HEK293 (cell line): ENCODE measurements around the gene CD2AP.

Experiments used
- CTCF ChIA-PET: fragments of 350-600 bp; formaldehyde crosslinking; extraction: SDS; loops from one replicate; lab custom pipeline; 2021; ENCODE audit warnings: antibody characterized with exemption; lab: Yijun Ruan, JAX
- POLR2A ChIA-PET: fragments of 300-600 bp; formaldehyde crosslinking; extraction: SDS; loops from one replicate; lab custom pipeline; 2020; ENCODE audit warnings: antibody characterized with exemption, inconsistent platforms; lab: Yijun Ruan, JAX
- H3K27ac ChIP-seq: fragments of 200-500 bp; sonication (Bioruptor generic); 2 replicates; pipeline ENCODE4 v1.5.1; 2014; ENCODE audit warnings: low read depth, low read length, control low read depth, inconsistent platforms; ENCODE audit errors: extremely low read depth
- H3K36me3 ChIP-seq, 2 experiments: fragments of 200-500 bp in 1 of 2; sonication (Bioruptor generic) in 1 of 2; 1 replicate in 1 of 2; 2 replicates in 1 of 2; pipeline ENCODE4 v1.5.1; 2014 to 2017; ENCODE audit warnings: inconsistent platforms in 2 of 2, low read length in 2 of 2; ENCODE audit not compliant: control insufficient read depth in 2 of 2, insufficient read depth in 1 of 2
- H3K4me1 ChIP-seq: fragments of 200-500 bp; sonication (Bioruptor generic); 2 replicates; pipeline ENCODE4 v1.5.1; 2014; ENCODE audit warnings: mild to moderate bottlenecking, low read length, inconsistent platforms; ENCODE audit not compliant: control insufficient read depth, insufficient read depth
- H3K4me3 ChIP-seq: 2 replicates; pipeline ENCODE4 v1.5.1; 2011; ENCODE audit warnings: low read depth, mild to moderate bottlenecking, control low read depth, low read length, moderate library complexity
- H3K9me3 ChIP-seq: fragments of 200-500 bp; sonication (Bioruptor generic); 2 replicates; pipeline ENCODE4 v1.5.1; 2014; ENCODE audit warnings: low read depth, low read length, inconsistent platforms; ENCODE audit not compliant: control insufficient read depth, insufficient read depth
- KLF7 ChIP-seq: fragments of 450-650 bp; formaldehyde crosslinking; IDR thresholded peaks from 2 replicates; pipeline ENCODE4 v1.5.1; 2016; ENCODE audit warnings: missing biosample characterization, missing genetic modification characterization, borderline replicate concordance
- SETDB1 ChIP-seq: IDR thresholded peaks from one replicate; pipeline ENCODE4 v1.6.1; 2017; ENCODE audit warnings: mild to moderate bottlenecking, low read length, moderate library complexity, mixed read lengths; ENCODE audit not compliant: insufficient read length
- TCF7L2 ChIP-seq: IDR thresholded peaks from 2 replicates; pipeline ENCODE4 v1.6.1; 2011; ENCODE audit warnings: low read depth, mild to moderate bottlenecking, inconsistent platforms, low read length, moderate library complexity, borderline replicate concordance
- ZFHX2 ChIP-seq: fragments of 450-650 bp; formaldehyde crosslinking; conservative IDR thresholded peaks from 2 replicates; pipeline ENCODE4 v1.5.1; 2016; ENCODE audit warnings: missing biosample characterization, missing genetic modification characterization
- ZNF10 ChIP-seq: fragments of 450-650 bp; formaldehyde crosslinking; IDR thresholded peaks from 2 replicates; pipeline ENCODE4 v1.5.1; 2017; ENCODE audit warnings: missing biosample characterization, missing genetic modification characterization
- ZNF16 ChIP-seq: fragments of 450-650 bp; formaldehyde crosslinking; IDR thresholded peaks from 2 replicates; pipeline ENCODE4 v1.5.1; 2016; ENCODE audit warnings: low read depth, missing biosample characterization, missing genetic modification characterization
- ZNF362 ChIP-seq: fragments of 450-650 bp; formaldehyde crosslinking; IDR thresholded peaks from 2 replicates; pipeline ENCODE4 v1.5.1; 2016; ENCODE audit warnings: missing biosample characterization, missing genetic modification characterization
- ZNF394 ChIP-seq: fragments of 450-650 bp; formaldehyde crosslinking; IDR thresholded peaks from 2 replicates; pipeline ENCODE4 v1.5.1; 2016; ENCODE audit warnings: missing biosample characterization, missing genetic modification characterization, mild to moderate bottlenecking, moderate library complexity, borderline replicate concordance
- ZNF416 ChIP-seq: fragments of 450-650 bp; formaldehyde crosslinking; IDR thresholded peaks from 2 replicates; pipeline ENCODE4 v1.5.1; 2016; ENCODE audit warnings: missing biosample characterization, missing genetic modification characterization
- ZNF549 ChIP-seq: fragments of 450-650 bp; IDR thresholded peaks from 2 replicates; pipeline ENCODE4 v1.5.1; 2018; ENCODE audit warnings: missing biosample characterization, missing genetic modification characterization, mild to moderate bottlenecking, inconsistent platforms, moderate library complexity
- ZNF580 ChIP-seq: fragments of 450-650 bp; formaldehyde crosslinking; IDR thresholded peaks from 2 replicates; pipeline ENCODE4 v1.5.1; 2016; ENCODE audit warnings: missing biosample characterization, missing genetic modification characterization
- ZNF610 ChIP-seq: fragments of 450-650 bp; formaldehyde crosslinking; IDR thresholded peaks from 2 replicates; pipeline ENCODE4 v1.5.1; 2016; ENCODE audit warnings: missing biosample characterization, missing genetic modification characterization, borderline replicate concordance
- ZNF654 ChIP-seq: fragments of 450-650 bp; formaldehyde crosslinking; IDR thresholded peaks from 2 replicates; pipeline ENCODE4 v1.5.1; 2016; ENCODE audit warnings: low read depth, missing biosample characterization, missing genetic modification characterization
- ZNF791 ChIP-seq: fragments of 450-650 bp; formaldehyde crosslinking; IDR thresholded peaks from 2 replicates; pipeline ENCODE4 v1.5.1; 2016; ENCODE audit warnings: missing biosample characterization, missing genetic modification characterization
- ZSCAN30 ChIP-seq: fragments of 450-650 bp; IDR thresholded peaks from 2 replicates; pipeline ENCODE4 v1.5.1; 2018; ENCODE audit warnings: missing biosample characterization, mild to moderate bottlenecking, missing genetic modification characterization, moderate library complexity
- TF ChIP-seq, protein P1 (sequence below): fragments of 450-650 bp; formaldehyde crosslinking; IDR thresholded peaks from 2 replicates; pipeline ENCODE4 v1.5.0; 2017; ENCODE audit warnings: missing biosample characterization, missing genetic modification characterization, borderline replicate concordance
- TF ChIP-seq, protein P2 (sequence below): fragments of 450-650 bp; formaldehyde crosslinking; IDR thresholded peaks from 2 replicates; pipeline ENCODE4 v1.5.1; 2016; ENCODE audit warnings: missing biosample characterization, missing genetic modification characterization

Gene CD2AP

DNA sequence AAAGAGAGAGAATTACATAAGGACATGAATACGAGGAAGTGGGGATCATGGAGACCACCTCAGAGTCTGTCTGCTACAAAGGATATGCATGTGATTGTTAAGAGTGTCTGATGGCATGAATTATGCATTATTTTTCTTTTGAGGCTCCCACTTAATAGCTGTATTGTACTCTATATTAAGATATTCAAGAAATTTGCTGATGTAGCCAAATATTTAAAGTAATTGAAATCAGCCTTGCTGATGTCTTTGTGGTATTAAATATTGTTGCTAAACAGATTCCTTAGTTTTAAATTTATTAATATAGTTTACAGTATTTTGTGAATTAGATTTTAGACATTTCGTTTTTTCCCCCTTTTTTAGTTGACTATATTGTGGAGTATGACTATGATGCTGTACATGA, 25.3 kb downstream of the CD2AP start (continued):
- TF ChIP-seq ZNF394 (tag by site-specific recombination) (no peak), ZNF791 (tag by site-specific recombination) (no peak), ZNF16 (tag by site-specific recombination) (no peak), ZNF362 (tag by site-specific recombination) (no peak), TCF7L2 (no peak)
- TF ChIP-seq, protein P1, sequence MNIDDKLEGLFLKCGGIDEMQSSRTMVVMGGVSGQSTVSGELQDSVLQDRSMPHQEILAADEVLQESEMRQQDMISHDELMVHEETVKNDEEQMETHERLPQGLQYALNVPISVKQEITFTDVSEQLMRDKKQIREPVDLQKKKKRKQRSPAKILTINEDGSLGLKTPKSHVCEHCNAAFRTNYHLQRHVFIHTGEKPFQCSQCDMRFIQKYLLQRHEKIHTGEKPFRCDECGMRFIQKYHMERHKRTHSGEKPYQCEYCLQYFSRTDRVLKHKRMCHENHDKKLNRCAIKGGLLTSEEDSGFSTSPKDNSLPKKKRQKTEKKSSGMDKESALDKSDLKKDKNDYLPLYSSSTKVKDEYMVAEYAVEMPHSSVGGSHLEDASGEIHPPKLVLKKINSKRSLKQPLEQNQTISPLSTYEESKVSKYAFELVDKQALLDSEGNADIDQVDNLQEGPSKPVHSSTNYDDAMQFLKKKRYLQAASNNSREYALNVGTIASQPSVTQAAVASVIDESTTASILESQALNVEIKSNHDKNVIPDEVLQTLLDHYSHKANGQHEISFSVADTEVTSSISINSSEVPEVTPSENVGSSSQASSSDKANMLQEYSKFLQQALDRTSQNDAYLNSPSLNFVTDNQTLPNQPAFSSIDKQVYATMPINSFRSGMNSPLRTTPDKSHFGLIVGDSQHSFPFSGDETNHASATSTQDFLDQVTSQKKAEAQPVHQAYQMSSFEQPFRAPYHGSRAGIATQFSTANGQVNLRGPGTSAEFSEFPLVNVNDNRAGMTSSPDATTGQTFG (tag by site-specific recombination) = no peak

DNA sequence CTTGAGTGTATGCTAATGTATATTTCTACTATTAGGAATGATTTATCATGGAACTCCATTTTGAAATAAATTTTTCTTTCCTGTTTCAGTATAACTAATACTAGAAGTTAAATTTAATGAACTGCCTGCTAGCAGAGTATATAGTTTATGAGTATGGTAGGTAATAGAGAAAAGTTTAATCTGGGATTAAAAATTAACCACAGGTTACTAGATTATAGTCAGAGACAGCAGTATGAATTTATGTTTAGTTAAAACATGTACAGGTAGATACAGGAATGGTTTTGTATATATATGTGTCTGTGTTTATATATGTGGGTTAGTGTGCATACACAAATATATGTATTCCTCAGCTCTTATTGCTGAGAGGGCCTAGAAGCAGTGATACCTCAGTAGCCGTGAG, 32.3 kb downstream of the CD2AP start:
- POLR2A ChIA-PET = no interaction called here
- TF ChIP-seq ZNF10 (no peak), KLF7 (tag by site-specific recombination) (no peak)
- TF ChIP-seq, all 188 proteins: peak for 0
- no peak overlapping the region for H3K4me3 ChIP-seq
- CTCF ChIA-PET = no interaction called here
- no peaks in the 10 kb centered on the region for H3K4me1 ChIP-seq
- H3K9me3 ChIP-seq = no peaks in the 10 kb centered on the region
- H3K36me3 ChIP-seq = peaks cover 15 to 30% of the 10 kb centered on the region in 2 experiments; a peak in 2 of 3 replicates
- no peak overlapping the region for H3K27ac ChIP-seq

DNA sequence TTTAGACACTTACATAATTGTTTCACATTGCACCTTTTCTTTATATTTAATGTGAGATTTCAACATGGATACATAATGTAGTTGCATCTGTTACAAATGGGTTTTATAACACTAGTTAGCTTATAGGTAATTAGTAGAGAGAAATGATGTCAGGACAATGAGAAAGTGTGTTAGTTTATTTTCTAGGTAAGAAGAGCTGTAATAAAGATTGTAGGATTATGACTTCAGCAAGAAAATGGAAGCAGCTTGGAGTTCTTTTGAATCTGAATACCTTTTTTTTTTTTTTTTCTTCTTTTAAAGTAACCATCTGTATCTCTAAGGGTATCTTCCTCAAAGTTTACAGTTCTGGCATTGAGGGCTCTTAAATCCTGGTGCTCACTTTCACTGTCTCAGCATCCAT, 35.3 kb downstream of the CD2AP start:
- Histone ChIP-seq H3K27ac (no peak overlapping the region), H3K9me3 (no peaks in the 10 kb centered on the region), H3K36me3 (peaks cover 10 to 20% of the 10 kb centered on the region in 2 experiments; a peak in 2 of 3 replicates), H3K4me3 (no peak overlapping the region), H3K4me1 (no peaks in the 10 kb centered on the region)
- ChIA-PET CTCF (interaction anchor here (0.6 kb wide), 1 partner anchor 45 kb away, joined by 3 read pairs; no protein-coding TSS in a partner anchor), POLR2A (interaction anchor here (1.6 kb wide), 1 partner anchor 35 kb away, joined by 6 read pairs; the partner anchor contains the start of gene CD2AP)
- no peak for TF ChIP-seq ZNF416 (tag by site-specific recombination)
- peak; percentile 38; the same call in 1 of the 2 replicates for TF ChIP-seq ZNF362 (tag by site-specific recombination)
- TF ChIP-seq ZNF654 (tag by site-specific recombination) = 0 out of 2 replicates have a peak, but pooled peaks have one; percentile 3
- peak; percentile 92 for TF ChIP-seq SETDB1
- TF ChIP-seq, protein P2, sequence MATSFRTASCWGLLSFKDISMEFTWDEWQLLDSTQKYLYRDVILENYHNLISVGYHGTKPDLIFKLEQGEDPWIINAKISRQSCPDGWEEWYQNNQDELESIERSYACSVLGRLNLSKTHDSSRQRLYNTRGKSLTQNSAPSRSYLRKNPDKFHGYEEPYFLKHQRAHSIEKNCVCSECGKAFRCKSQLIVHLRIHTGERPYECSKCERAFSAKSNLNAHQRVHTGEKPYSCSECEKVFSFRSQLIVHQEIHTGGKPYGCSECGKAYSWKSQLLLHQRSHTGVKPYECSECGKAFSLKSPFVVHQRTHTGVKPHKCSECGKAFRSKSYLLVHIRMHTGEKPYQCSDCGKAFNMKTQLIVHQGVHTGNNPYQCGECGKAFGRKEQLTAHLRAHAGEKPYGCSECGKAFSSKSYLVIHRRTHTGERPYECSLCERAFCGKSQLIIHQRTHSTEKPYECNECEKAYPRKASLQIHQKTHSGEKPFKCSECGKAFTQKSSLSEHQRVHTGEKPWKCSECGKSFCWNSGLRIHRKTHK (tag by site-specific recombination) = no peak
- peak; percentile 21; the same call in 1 of the 2 replicates for TF ChIP-seq ZNF549
- TF ChIP-seq ZSCAN30 (tag by site-specific recombination) = no peak
- no peak for TF ChIP-seq ZFHX2 (tag by site-specific recombination)
- TF ChIP-seq ZNF580 (tag by site-specific recombination) = 0 out of 2 replicates have a peak, but pooled peaks have one; percentile 22
- 0 out of 2 replicates have a peak, but pooled peaks have one; percentile 37 for TF ChIP-seq ZNF610
